Activated CD8-positive, alpha-beta T cell treated with anti-CD3 and anti-CD28 coated beads, Interleukin-2, amount 10 ng/mL, durations not matched to agents 7 days and 5 days (primary cell): Measurements from ENCODE around the gene ADAMTSL1. TPM values are rescaled to one million over a fixed set of nuclear protein-coding genes. Genes with fewer than 3 reads are reported as not detected.

Source experiments
- ATAC-seq: fragments of 150-1000 bp; cut with Tn5 transposase; one replicate; pipeline ENCODE4 v1.10.0; 2021; ENCODE audit warnings: moderate library complexity
- CTCF ChIA-PET: fragments of 350-600 bp; sonication (Branson Sonifier 250); formaldehyde crosslinking; loops from one replicate; lab custom pipeline; 2021; ENCODE audit warnings: antibody characterized with exemption; lab: Charles Lee
- POLR2A ChIA-PET: fragments of 350-600 bp; sonication (Branson Sonifier 250); formaldehyde crosslinking; loops from one replicate; lab custom pipeline; 2021; ENCODE audit warnings: antibody characterized with exemption; lab: Charles Lee
- DNase-seq: peaks from one replicate; pipeline ENCODE4 v3.0.0-alpha.2; 2020
- H3K27ac Mint-ChIP-seq: one replicate; pipeline ENCODE4 v1.8.0; 2021; ENCODE audit warnings: mild to moderate bottlenecking, mixed read lengths
- H3K27me3 Mint-ChIP-seq: one replicate; pipeline ENCODE4 v1.8.0; 2021; ENCODE audit warnings: low read depth, mixed read lengths
- H3K36me3 Mint-ChIP-seq: one replicate; pipeline ENCODE4 v1.8.0; 2021; ENCODE audit warnings: low read depth, mixed read lengths
- H3K4me1 Mint-ChIP-seq: one replicate; pipeline ENCODE4 v1.8.0; 2021; ENCODE audit warnings: low read depth, mixed read lengths
- H3K4me3 Mint-ChIP-seq: one replicate; pipeline ENCODE4 v1.8.0; 2021; ENCODE audit warnings: mild to moderate bottlenecking, mixed read lengths
- H3K9me3 Mint-ChIP-seq: one replicate; pipeline ENCODE4 v1.8.0; 2022; ENCODE audit warnings: mixed read lengths; ENCODE audit not compliant: insufficient read depth
- total RNA-seq, 2 experiments: library from RNA; stranded (reverse); gene quantifications; one replicate each; pipeline ENCODE4 v1.2.3, GENCODE V29; 2021

The ADAMTSL1 gene
- total RNA-seq, 2 experiments from 2014 or later = not detected

GRCh38 chr9:18786911-18787650 lies 313.1 kb downstream of the ADAMTSL1 start:
- Mint-ChIP-seq H3K36me3 (no peaks in the 10 kb centered on the region), H3K27ac (no peak overlapping the region), H3K4me1 (no peaks in the 10 kb centered on the region), H3K4me3 (no peak overlapping the region), H3K9me3 (no peaks in the 10 kb centered on the region), H3K27me3 (peaks cover 6% of the 10 kb centered on the region)
- DNase-seq = no peak
- ChIA-PET CTCF (no interaction called here), POLR2A (no interaction called here)
- no peak for ATAC-seq

GRCh38 chr9:18788256-18788655 lies 314.3 kb downstream of the ADAMTSL1 start:
- Mint-ChIP-seq H3K9me3 (no peaks in the 10 kb centered on the region), H3K4me3 (no peak overlapping the region), H3K4me1 (no peaks in the 10 kb centered on the region), H3K36me3 (no peaks in the 10 kb centered on the region), H3K27me3 (peaks cover 6% of the 10 kb centered on the region), H3K27ac (no peak overlapping the region)
- POLR2A ChIA-PET = no interaction called here
- ATAC-seq (no peak), DNase-seq (no peak)
- CTCF ChIA-PET = no interaction called here

- Mint-ChIP-seq H3K27ac (no peak overlapping the region), H3K9me3 (no peaks in the 10 kb centered on the region), H3K4me3 (no peak overlapping the region), H3K36me3 (no peaks in the 10 kb centered on the region), H3K27me3 (peaks cover 6% of the 10 kb centered on the region), H3K4me1 (no peaks in the 10 kb centered on the region)
- ATAC-seq = no peak
- CTCF ChIA-PET = no interaction called here
- DNase-seq = no peak
- POLR2A ChIA-PET = interaction anchor here (0.6 kb wide), 1 partner anchor 86 kb away, joined by 3 read pairs; no protein-coding TSS in a partner anchor
Observed at GRCh38 chr9:18791074-18791473, 317.1 kb downstream of the ADAMTSL1 start.

- ATAC-seq (no peak), DNase-seq (no peak)
- H3K4me3 Mint-ChIP-seq = no peak overlapping the region
- no peaks in the 10 kb centered on the region for H3K9me3 Mint-ChIP-seq
- H3K36me3 Mint-ChIP-seq = no peaks in the 10 kb centered on the region
- H3K4me1 Mint-ChIP-seq = no peaks in the 10 kb centered on the region
- CTCF ChIA-PET = no interaction called here
- H3K27me3 Mint-ChIP-seq = peaks cover 2% of the 10 kb centered on the region
- no peak overlapping the region for H3K27ac Mint-ChIP-seq
- POLR2A ChIA-PET = no interaction called here
Observed at GRCh38 chr9:18793122-18793521, 319.2 kb downstream of the ADAMTSL1 start.

GRCh38 chr9:18795947-18796671 lies 322.2 kb downstream of the ADAMTSL1 start:
- H3K36me3 Mint-ChIP-seq = no peaks in the 10 kb centered on the region
- H3K9me3 Mint-ChIP-seq = no peaks in the 10 kb centered on the region
- peaks cover 2% of the 10 kb centered on the region for H3K4me1 Mint-ChIP-seq
- ChIA-PET POLR2A (no interaction called here), CTCF (no interaction called here)
- H3K4me3 Mint-ChIP-seq = no peak overlapping the region
- no peak for DNase-seq
- H3K27me3 Mint-ChIP-seq = peaks cover 2% of the 10 kb centered on the region
- no peak for ATAC-seq
- H3K27ac Mint-ChIP-seq = no peak overlapping the region

- no peaks in the 10 kb centered on the region for H3K9me3 Mint-ChIP-seq
- H3K27me3 Mint-ChIP-seq = peaks cover 2% of the 10 kb centered on the region
- DNase-seq = no peak
- POLR2A ChIA-PET = no interaction called here
- H3K4me3 Mint-ChIP-seq = no peak overlapping the region
- H3K36me3 Mint-ChIP-seq = no peaks in the 10 kb centered on the region
- ATAC-seq = no peak
- peaks cover 2% of the 10 kb centered on the region for H3K4me1 Mint-ChIP-seq
- CTCF ChIA-PET = no interaction called here
- no peak overlapping the region for H3K27ac Mint-ChIP-seq
Observed at GRCh38 chr9:18796696-18797270, 322.8 kb downstream of the ADAMTSL1 start.

- Mint-ChIP-seq H3K27ac (no peak overlapping the region), H3K4me3 (no peak overlapping the region), H3K9me3 (no peaks in the 10 kb centered on the region), H3K4me1 (peaks cover 2% of the 10 kb centered on the region), H3K36me3 (no peaks in the 10 kb centered on the region), H3K27me3 (peaks cover 2% of the 10 kb centered on the region)
- CTCF ChIA-PET = no interaction called here
- POLR2A ChIA-PET = no interaction called here
- ATAC-seq = no peak
- DNase-seq = no peak
Observed at GRCh38 chr9:18798106-18798505, 324.2 kb downstream of the ADAMTSL1 start.

- no peak for ATAC-seq
- DNase-seq = no peak
- Mint-ChIP-seq H3K36me3 (no peaks in the 10 kb centered on the region), H3K27me3 (peaks cover 2% of the 10 kb centered on the region), H3K9me3 (no peaks in the 10 kb centered on the region), H3K4me1 (peaks cover 2% of the 10 kb centered on the region), H3K4me3 (no peak overlapping the region), H3K27ac (no peak overlapping the region)
- ChIA-PET CTCF (no interaction called here), POLR2A (no interaction called here)
Observed at GRCh38 chr9:18798508-18799290, 324.7 kb downstream of the ADAMTSL1 start.

GRCh38 chr9:18799428-18799827 lies 325.5 kb downstream of the ADAMTSL1 start:
- Mint-ChIP-seq H3K27me3 (peaks cover 4% of the 10 kb centered on the region), H3K4me3 (no peak overlapping the region), H3K36me3 (no peaks in the 10 kb centered on the region), H3K4me1 (peaks cover 2% of the 10 kb centered on the region), H3K9me3 (no peaks in the 10 kb centered on the region), H3K27ac (no peak overlapping the region)
- POLR2A ChIA-PET = no interaction called here
- DNase-seq (no peak), ATAC-seq (no peak)
- CTCF ChIA-PET = no interaction called here

GRCh38 chr9:18800579-18800978 lies 326.6 kb downstream of the ADAMTSL1 start:
- Mint-ChIP-seq H3K9me3 (no peaks in the 10 kb centered on the region), H3K36me3 (no peaks in the 10 kb centered on the region), H3K27me3 (peaks cover 4% of the 10 kb centered on the region), H3K4me1 (peaks cover 2% of the 10 kb centered on the region), H3K4me3 (no peak overlapping the region), H3K27ac (no peak overlapping the region)
- CTCF ChIA-PET = interaction anchor here (0.6 kb wide), 1 partner anchor 713 kb away, joined by 3 read pairs; no protein-coding TSS in a partner anchor
- no peak for ATAC-seq
- DNase-seq = no peak
- POLR2A ChIA-PET = no interaction called here

GRCh38 chr9:18805386-18805785 lies 331.4 kb downstream of the ADAMTSL1 start:
- ChIA-PET POLR2A (no interaction called here), CTCF (no interaction called here)
- H3K36me3 Mint-ChIP-seq = no peaks in the 10 kb centered on the region
- no peaks in the 10 kb centered on the region for H3K9me3 Mint-ChIP-seq
- no peak overlapping the region for H3K4me3 Mint-ChIP-seq
- peaks cover 2% of the 10 kb centered on the region for H3K4me1 Mint-ChIP-seq
- DNase-seq (no peak), ATAC-seq (no peak)
- no peak overlapping the region for H3K27ac Mint-ChIP-seq
- peaks cover 2% of the 10 kb centered on the region for H3K27me3 Mint-ChIP-seq
